NCI-H146 treated with DMSO at 0.1 percent for 48 hours (cell line): ENCODE measurements around the gene BICDL1.
A peak's percentile ranks its signal among the peaks of the same experiment; 100 is the strongest.

Source experiments
- DNase-seq: peaks from one replicate; lab custom pipeline; 2025; ENCODE audit not compliant: unreplicated experiment; lab: John Stamatoyannopoulos, UW

Gene BICDL1

GRCh38 chr12:120096671-120097202 lies 107.7 kb downstream of the BICDL1 start:
- DNase-seq, result no peak

- DNase-seq, result no peak
Measured at GRCh38 chr12:120098756-120099470, 109.9 kb downstream of the BICDL1 start.

GRCh38 chr12:120099738-120100137 lies 110.7 kb downstream of the BICDL1 start:
- no peak for DNase-seq

GRCh38 chr12:120100630-120101029 lies 111.6 kb downstream of the BICDL1 start:
- DNase-seq, result no peak

- DNase-seq, result no peak
Measured at GRCh38 chr12:120101182-120101581, 112.1 kb downstream of the BICDL1 start.

- no peak for DNase-seq
Measured at GRCh38 chr12:120101617-120102016, 112.6 kb downstream of the BICDL1 start.

- no peak for DNase-seq
Measured at GRCh38 chr12:120102189-120103043, 113.4 kb downstream of the BICDL1 start.

GRCh38 chr12:120103044-120103338 lies 114.0 kb downstream of the BICDL1 start:
- DNase-seq, result no peak

- DNase-seq, result no peak
Measured at GRCh38 chr12:120103371-120103770, 114.3 kb downstream of the BICDL1 start.

- no peak for DNase-seq
Measured at GRCh38 chr12:120106151-120106550, 117.1 kb downstream of the BICDL1 start.

GRCh38 chr12:120109570-120110267 lies 120.7 kb downstream of the BICDL1 start:
- no peak for DNase-seq

GRCh38 chr12:120110550-120111501 lies 121.8 kb downstream of the BICDL1 start:
- DNase-seq, result no peak

GRCh38 chr12:120115066-120115465 lies 126.0 kb downstream of the BICDL1 start:
- DNase-seq, result no peak

GRCh38 chr12:120115692-120116440 lies 126.8 kb downstream of the BICDL1 start:
- DNase-seq, result no peak

GRCh38 chr12:120116441-120116791 lies 127.4 kb downstream of the BICDL1 start, which contains the start of gene RAB35:
TSS of gene RAB35 (minus strand) at chr12:120116753. CDS start at chr12:120116650, 103 bp downstream.
- DNase-seq, result no peak

GRCh38 chr12:120116792-120117651 lies 128.0 kb downstream of the BICDL1 start:
- peak; percentile 83 for DNase-seq

- DNase-seq, result no peak
Measured at GRCh38 chr12:120117961-120118320, 128.9 kb downstream of the BICDL1 start.

- DNase-seq, result no peak
Measured at GRCh38 chr12:120118321-120119061, 129.5 kb downstream of the BICDL1 start.
